SK-N-SH treated with all-trans-retinoic acid at 6 μM for 48 hours (cell line): Measurements from ENCODE around the gene FBN3.

Source experiments
- ATAC-seq: fragments of 200-7000 bp; cut with Tn5 transposase; 3 replicates; pipeline ENCODE4 v1.9.1; 2020; ENCODE audit warnings: mild to moderate bottlenecking, moderate library complexity
- ARNTL ChIP-seq: fragments of 450-650 bp; formaldehyde crosslinking; IDR thresholded peaks from 2 replicates; pipeline ENCODE4 v1.5.0; 2020; ENCODE audit warnings: low read depth, mild to moderate bottlenecking, moderate library complexity, borderline replicate concordance
- BACH2 ChIP-seq: fragments of 250-450 bp; sonication (Bioruptor Pico); IDR thresholded peaks from 2 replicates; pipeline ENCODE4 v1.9.0; 2021; ENCODE audit warnings: mild to moderate bottlenecking, borderline replicate concordance
- CREB5 ChIP-seq: fragments of 250-450 bp; sonication (Bioruptor Pico); IDR thresholded peaks from 2 replicates; pipeline ENCODE4 v1.5.1; 2020; ENCODE audit warnings: low read depth, mild to moderate bottlenecking, moderate library complexity
- CSDC2 ChIP-seq: fragments of 250-450 bp; sonication (Bioruptor Pico); IDR thresholded peaks from 2 replicates; pipeline ENCODE4 v1.5.0; 2020; ENCODE audit warnings: mild to moderate bottlenecking, moderate library complexity
- CSRNP3 ChIP-seq: fragments of 250-450 bp; sonication (Bioruptor Pico); IDR thresholded peaks from 2 replicates; pipeline ENCODE4 v1.5.1; 2021; ENCODE audit warnings: mild to moderate bottlenecking, moderate library complexity
- ESRRG ChIP-seq: fragments of 250-450 bp; sonication (Bioruptor Pico); IDR thresholded peaks from 2 replicates; pipeline ENCODE4 v1.6.1; 2021; ENCODE audit warnings: mild to moderate bottlenecking
- GLIS3 ChIP-seq: fragments of 250-450 bp; sonication (Bioruptor Pico); IDR thresholded peaks from 2 replicates; pipeline ENCODE4 v1.5.0; 2020; ENCODE audit warnings: mild to moderate bottlenecking, moderate library complexity
- ISL1 ChIP-seq: fragments of 250-450 bp; sonication (Bioruptor Pico); IDR thresholded peaks from 2 replicates; pipeline ENCODE4 v2.1.2; 2022; ENCODE audit warnings: mild to moderate bottlenecking, moderate library complexity
- PATZ1 ChIP-seq: fragments of 250-450 bp; sonication (Bioruptor Pico); IDR thresholded peaks from 2 replicates; pipeline ENCODE4 v1.8.0; 2020; ENCODE audit warnings: mild to moderate bottlenecking, moderate library complexity, borderline replicate concordance
- POU6F1 ChIP-seq: fragments of 250-450 bp; sonication (Bioruptor Pico); IDR thresholded peaks from 2 replicates; pipeline ENCODE4 v1.8.0; 2021; ENCODE audit warnings: low read depth, mild to moderate bottlenecking, moderate library complexity, borderline replicate concordance
- PPARA ChIP-seq: fragments of 250-450 bp; sonication (Bioruptor Pico); IDR thresholded peaks from 2 replicates; pipeline ENCODE4 v1.5.0; 2020; ENCODE audit warnings: mild to moderate bottlenecking, borderline replicate concordance
- RARB ChIP-seq: fragments of 250-450 bp; sonication (Bioruptor Pico); IDR thresholded peaks from 2 replicates; pipeline ENCODE4 v1.8.0; 2021; ENCODE audit warnings: mild to moderate bottlenecking, moderate library complexity
- SNAI2 ChIP-seq: fragments of 250-450 bp; sonication (Bioruptor Pico); IDR thresholded peaks from 2 replicates; pipeline ENCODE4 v1.5.0; 2020; ENCODE audit warnings: mild to moderate bottlenecking, moderate library complexity
- TCF4 ChIP-seq: fragments of 250-450 bp; sonication (Bioruptor Pico); IDR thresholded peaks from 2 replicates; pipeline ENCODE4 v1.8.0; 2021; ENCODE audit warnings: mild to moderate bottlenecking, moderate library complexity, borderline replicate concordance
- TOX ChIP-seq: fragments of 250-450 bp; sonication (Bioruptor Pico); IDR thresholded peaks from 2 replicates; pipeline ENCODE4 v1.8.0; 2021; ENCODE audit warnings: mild to moderate bottlenecking, moderate library complexity, borderline replicate concordance
- ZC3H10 ChIP-seq: fragments of 250-450 bp; sonication (Bioruptor Pico); IDR thresholded peaks from 2 replicates; pipeline ENCODE4 v1.5.1; 2021; ENCODE audit warnings: mild to moderate bottlenecking, moderate library complexity
- ZFP3 ChIP-seq: fragments of 250-450 bp; sonication (Bioruptor Pico); IDR thresholded peaks from 2 replicates; pipeline ENCODE4 v1.5.0; 2020; ENCODE audit warnings: mild to moderate bottlenecking, moderate library complexity
- ZFP30 ChIP-seq: fragments of 450-650 bp; formaldehyde crosslinking; IDR thresholded peaks from 2 replicates; pipeline ENCODE4 v1.5.0; 2022; ENCODE audit warnings: mild to moderate bottlenecking, moderate library complexity
- ZNF565 ChIP-seq: fragments of 450-650 bp; formaldehyde crosslinking; conservative IDR thresholded peaks from 2 replicates; pipeline ENCODE4 v1.5.0; 2020; ENCODE audit warnings: low read depth, mild to moderate bottlenecking, moderate library complexity
- ZNF70 ChIP-seq: fragments of 450-650 bp; formaldehyde crosslinking; IDR thresholded peaks from 2 replicates; pipeline ENCODE4 v1.5.0; 2020; ENCODE audit warnings: mild to moderate bottlenecking, moderate library complexity
- ZNF8 ChIP-seq: fragments of 450-650 bp; formaldehyde crosslinking; IDR thresholded peaks from 2 replicates; pipeline ENCODE4 v1.5.0; 2020; ENCODE audit warnings: mild to moderate bottlenecking, moderate library complexity

Gene FBN3

GRCh38 chr19:8023371-8023770 lies 126.0 kb downstream of the FBN3 start:
- TF ChIP-seq GLIS3 (CRISPR knock-in tag) = no peak
- no peak for TF ChIP-seq CREB5 (CRISPR knock-in tag)
- TF ChIP-seq ARNTL (CRISPR knock-in tag) = no peak
- TF ChIP-seq ZC3H10 (CRISPR knock-in tag) = no peak
- no peak for TF ChIP-seq ZNF565 (CRISPR knock-in tag)
- no peak for TF ChIP-seq ESRRG (CRISPR knock-in tag)
- no peak for TF ChIP-seq CSRNP3
- TF ChIP-seq ZNF70 (CRISPR knock-in tag) = no peak
- TF ChIP-seq RARB (CRISPR knock-in tag) = no peak
- no peak for TF ChIP-seq SNAI2 (CRISPR knock-in tag)
- TF ChIP-seq POU6F1 = no peak
- no peak for TF ChIP-seq ZFP30 (CRISPR knock-in tag)
- no peak for TF ChIP-seq TOX (CRISPR knock-in tag)
- no peak for TF ChIP-seq CSDC2 (CRISPR knock-in tag)
- no peak for TF ChIP-seq BACH2 (CRISPR knock-in tag)
- no peak for TF ChIP-seq PATZ1
- TF ChIP-seq PPARA (CRISPR knock-in tag) = no peak
- no peak for TF ChIP-seq TCF4 (CRISPR knock-in tag)
- no peak for ATAC-seq

GRCh38 chr19:8022275-8022674 lies 127.1 kb downstream of the FBN3 start:
- TF ChIP-seq ZFP3 (CRISPR knock-in tag) (no peak), ZC3H10 (CRISPR knock-in tag) (no peak), CSDC2 (CRISPR knock-in tag) (no peak), ISL1 (CRISPR knock-in tag) (no peak), BACH2 (CRISPR knock-in tag) (no peak), PPARA (CRISPR knock-in tag) (no peak), ESRRG (CRISPR knock-in tag) (no peak), ZNF565 (CRISPR knock-in tag) (no peak), CREB5 (CRISPR knock-in tag) (no peak)
- ATAC-seq = no peak

GRCh38 chr19:8021374-8021773 lies 128.0 kb downstream of the FBN3 start:
- ATAC-seq = no peak
- TF ChIP-seq PPARA (CRISPR knock-in tag) = no peak
- no peak for TF ChIP-seq BACH2 (CRISPR knock-in tag)
- no peak for TF ChIP-seq CSDC2 (CRISPR knock-in tag)
- no peak for TF ChIP-seq TOX (CRISPR knock-in tag)
- no peak for TF ChIP-seq ZC3H10 (CRISPR knock-in tag)
- no peak for TF ChIP-seq ISL1 (CRISPR knock-in tag)
- no peak for TF ChIP-seq PATZ1
- no peak for TF ChIP-seq ESRRG (CRISPR knock-in tag)
- no peak for TF ChIP-seq ZNF70 (CRISPR knock-in tag)
- TF ChIP-seq TCF4 (CRISPR knock-in tag) = no peak
- TF ChIP-seq SNAI2 (CRISPR knock-in tag) = no peak
- TF ChIP-seq ZNF8 = no peak
- no peak for TF ChIP-seq POU6F1
- no peak for TF ChIP-seq ARNTL (CRISPR knock-in tag)
- no peak for TF ChIP-seq CSRNP3
- TF ChIP-seq ZFP3 (CRISPR knock-in tag) = no peak
